WI38 (cell line): ENCODE results near the gene CCDC171.
"Not testable (repeated sequence)": the region's sequence is repeated elsewhere in the genome, so short reads cannot be mapped to it uniquely, and the experiment has no call there.

ENCODE experiments used
- H3K4me3 ChIP-seq: 2 replicates; pipeline ENCODE4 v1.5.1; 2011; ENCODE audit warnings: low read depth, mild to moderate bottlenecking, control low read depth, low read length
- CTCF ChIP-seq: IDR thresholded peaks from 2 replicates; pipeline ENCODE4 v1.5.1; 2012; ENCODE audit warnings: low read depth, mild to moderate bottlenecking, control low read depth, low read length

CCDC171 gene

GRCh38 chr9:15697446-15697851 is 144.6 kb downstream of the CCDC171 start:
- H3K4me3 ChIP-seq: no peak overlapping the region
- no peak for TF ChIP-seq CTCF

GRCh38 chr9:15699876-15700559 is 147.2 kb downstream of the CCDC171 start:
- not testable (repeated sequence) for H3K4me3 ChIP-seq

- TF ChIP-seq CTCF: no peak
- H3K4me3 ChIP-seq: no peak overlapping the region
These were observed 154.2 kb downstream of the CCDC171 start for GRCh38 chr9:15707000-15707399.

- H3K4me3 ChIP-seq: no peak overlapping the region
- no peak for TF ChIP-seq CTCF
These were observed 158.7 kb downstream of the CCDC171 start for GRCh38 chr9:15711531-15711930.

- TF ChIP-seq CTCF: no peak
- no peak overlapping the region for H3K4me3 ChIP-seq
These were observed 159.1 kb downstream of the CCDC171 start for GRCh38 chr9:15711931-15712330.

GRCh38 chr9:15714746-15715145 is 161.9 kb downstream of the CCDC171 start:
- H3K4me3 ChIP-seq: no peak overlapping the region
- no peak for TF ChIP-seq CTCF

- no peak for TF ChIP-seq CTCF
- no peak overlapping the region for H3K4me3 ChIP-seq
These were observed 164.6 kb downstream of the CCDC171 start for GRCh38 chr9:15717290-15717967.

- H3K4me3 ChIP-seq: no peak overlapping the region
- TF ChIP-seq CTCF: no peak
These were observed 165.6 kb downstream of the CCDC171 start for GRCh38 chr9:15718423-15718822.
